ENCODE data around the gene LRFN4.
"Not testable (repeated sequence)": the region's sequence is repeated elsewhere in the genome, so short reads cannot be mapped to it uniquely, and the experiment has no call there.

The LRFN4 gene

DNA sequence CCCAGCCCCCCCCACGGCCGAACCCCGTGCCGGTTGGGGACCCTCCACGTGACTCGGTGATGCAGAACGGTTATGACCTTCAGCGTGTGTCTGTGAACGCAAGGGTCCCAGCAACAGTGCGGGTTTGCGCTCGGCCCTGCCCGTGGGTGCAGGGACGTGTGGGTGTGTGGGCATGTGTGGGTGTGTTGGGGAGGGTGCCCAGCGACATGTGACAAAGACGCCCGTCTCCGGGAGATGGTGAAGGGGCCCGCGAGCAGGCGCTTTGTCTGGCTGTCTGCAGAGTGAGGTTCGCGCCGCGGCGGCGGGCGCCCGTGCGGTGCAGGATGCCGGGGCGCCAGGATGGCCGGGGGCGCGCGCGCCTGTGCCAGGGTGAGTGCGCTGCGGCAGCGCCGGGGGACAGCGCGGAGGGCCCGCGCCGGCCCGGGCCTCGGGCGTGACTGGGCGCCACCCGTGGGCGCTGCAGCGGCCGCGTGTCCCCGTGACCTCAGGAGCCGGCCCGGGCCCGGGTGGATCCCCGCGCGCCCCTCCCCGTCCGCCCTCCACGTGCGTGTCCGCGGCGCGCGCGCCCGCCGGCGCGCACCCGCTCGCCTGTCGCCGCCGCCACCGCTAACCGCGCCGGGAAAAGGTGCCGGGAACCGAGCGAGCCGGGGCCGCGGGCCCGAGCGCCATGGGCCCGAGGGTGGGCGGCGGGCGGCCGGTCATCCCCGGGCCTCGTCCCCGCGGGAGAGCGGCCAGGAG, at the start of gene LRFN4:
Gene LRFN4, plus strand, starts transcription at position 569 of the 738 bp plus-strand sequence. CDS start 681 bp downstream, outside the sequence.
- DNase-seq (ENCODE audit: extremely low read depth in 1 of 2, low read depth in 1 of 2): peak; percentile 18 to 39

GRCh38 chr11:66809592-66809991, 47.3 kb upstream of the LRFN4 start:
- no peak for DNase-seq (ENCODE audit: extremely low read depth in 1 of 2, low read depth in 1 of 2)

DNA sequence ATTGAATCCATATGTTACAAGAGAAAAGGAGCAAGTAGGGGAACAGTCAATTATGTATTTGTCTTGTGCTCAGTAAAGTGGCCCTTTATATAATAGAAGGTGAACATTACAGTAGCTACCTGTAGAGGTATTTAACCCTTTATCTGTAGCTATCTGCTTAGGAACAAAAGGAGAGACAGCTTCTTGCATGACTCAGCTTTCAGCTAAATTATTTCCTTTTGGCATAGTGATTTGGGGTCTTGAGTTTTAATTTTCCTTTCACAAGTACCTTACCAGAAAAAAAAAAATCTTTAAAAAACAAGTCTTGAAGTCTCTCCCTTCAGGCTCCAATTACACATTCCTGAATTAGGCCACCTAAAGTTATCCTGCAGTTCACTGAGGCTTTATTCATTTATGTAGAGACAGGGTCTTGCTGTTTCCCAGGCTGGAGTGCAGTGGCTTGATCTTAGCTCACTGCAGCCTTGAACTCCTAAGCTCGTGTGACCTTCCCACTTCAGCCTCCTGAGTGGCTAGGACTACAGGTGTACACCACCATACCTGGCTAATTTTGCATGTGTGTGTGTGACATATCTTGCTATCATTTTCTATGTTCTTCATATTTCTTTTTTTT, 46.2 kb upstream of the LRFN4 start:
- DNase-seq (ENCODE audit: extremely low read depth in 1 of 2, low read depth in 1 of 2): no peak

DNA sequence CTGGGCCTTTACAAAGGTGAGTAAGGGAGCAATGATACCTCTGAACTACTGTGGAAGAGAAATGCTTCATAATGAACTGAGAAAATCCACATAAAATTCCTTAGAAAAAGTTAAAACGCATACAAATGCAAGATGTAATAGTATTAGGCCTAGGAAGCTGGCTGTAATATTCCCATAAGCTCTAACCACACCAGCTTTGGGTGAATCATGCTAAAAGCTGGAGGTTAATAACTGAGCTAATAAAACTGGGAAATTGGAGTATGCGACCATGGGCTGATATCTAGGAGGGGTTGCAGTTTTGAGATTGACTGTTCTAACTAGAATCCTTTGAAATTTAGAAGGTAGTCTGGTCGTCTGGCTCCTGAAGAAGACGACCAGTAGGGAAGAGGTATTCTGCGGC, 42.2 kb upstream of the LRFN4 start:
- DNase-seq (ENCODE audit: extremely low read depth in 1 of 2, low read depth in 1 of 2): no peak

GRCh38 chr11:66815646-66816045, 41.2 kb upstream of the LRFN4 start:
- no peak for DNase-seq (ENCODE audit: extremely low read depth in 1 of 2, low read depth in 1 of 2)

DNA sequence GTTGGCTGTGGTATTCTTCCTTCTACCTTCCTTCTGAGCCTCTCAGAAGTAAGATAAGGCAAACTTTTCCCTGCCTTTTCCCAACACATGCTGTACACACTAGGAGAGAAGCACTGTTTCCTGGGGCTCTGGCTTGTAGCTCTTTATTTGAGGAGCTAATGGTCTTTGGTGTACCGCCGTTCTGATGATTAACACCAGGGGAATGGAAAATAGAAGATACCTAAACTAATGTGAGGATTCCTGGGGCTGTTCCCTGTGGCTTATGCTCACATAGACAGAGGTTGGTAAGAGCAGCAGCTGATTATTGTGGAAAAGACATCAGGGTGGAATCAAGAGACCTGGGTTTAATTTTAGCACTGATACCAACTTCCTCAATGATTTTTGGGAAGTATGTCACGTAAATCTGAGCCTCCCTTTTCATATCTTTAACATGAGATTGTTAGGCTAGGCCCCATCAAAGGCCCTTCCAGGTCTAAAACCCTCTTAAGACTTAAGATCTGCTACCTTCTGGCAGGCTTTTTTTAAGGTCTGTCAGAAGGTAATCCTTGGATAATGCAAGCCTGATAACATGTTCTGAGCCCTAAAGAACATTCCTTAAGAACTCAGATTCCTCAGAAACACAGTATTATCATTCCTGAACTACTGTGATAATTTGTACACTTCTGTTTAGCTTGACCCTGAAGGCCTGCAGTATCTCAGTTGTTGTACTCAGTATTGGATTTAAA, 38.5 kb upstream of the LRFN4 start:
- no peak for DNase-seq (ENCODE audit: extremely low read depth in 1 of 2, low read depth in 1 of 2)

DNA sequence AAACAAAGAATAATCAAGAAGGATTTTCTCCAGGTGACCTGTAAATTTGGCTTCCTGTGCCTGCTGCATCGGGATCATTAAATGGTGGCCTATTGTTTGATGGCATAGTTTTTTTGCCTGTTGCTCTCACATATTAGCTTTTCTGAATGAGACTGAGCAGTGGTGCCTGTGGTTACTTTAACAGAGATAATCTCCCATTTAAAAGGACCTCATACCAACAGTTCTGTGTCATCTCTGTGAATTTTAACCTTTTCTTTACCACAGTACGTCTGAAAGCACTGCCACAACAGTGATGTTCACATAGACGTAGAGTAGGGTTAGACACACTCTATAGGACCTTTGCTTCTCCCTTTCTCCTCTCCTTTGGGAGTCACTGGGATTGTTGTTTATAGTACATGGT, 36.5 kb upstream of the LRFN4 start:
- DNase-seq (ENCODE audit: extremely low read depth in 1 of 2, low read depth in 1 of 2): no peak

DNA sequence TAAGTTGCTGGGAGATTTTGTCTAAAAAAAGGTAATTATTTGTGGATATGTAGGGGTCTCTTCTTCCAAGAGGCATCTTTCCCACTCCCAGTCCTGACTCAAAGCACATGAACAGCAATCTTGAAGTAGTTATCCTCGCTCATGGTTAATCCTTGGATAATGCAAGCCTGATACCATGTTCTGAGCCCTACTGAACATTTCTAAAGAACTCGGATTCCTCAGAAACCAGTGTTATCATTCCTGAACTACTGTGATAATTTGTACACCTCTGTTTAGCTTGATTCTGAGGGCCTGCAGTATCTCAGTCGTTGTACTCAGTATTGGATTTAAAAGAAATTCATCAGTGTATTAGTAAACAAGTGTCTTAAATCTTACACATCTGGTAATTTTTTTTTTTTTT, 36.0 kb upstream of the LRFN4 start:
- DNase-seq (ENCODE audit: extremely low read depth in 1 of 2, low read depth in 1 of 2): no peak

- no peak for DNase-seq (ENCODE audit: extremely low read depth in 1 of 2, low read depth in 1 of 2)
Observed at GRCh38 chr11:66823700-66824099, 33.2 kb upstream of the LRFN4 start.

- not testable (repeated sequence) for DNase-seq (ENCODE audit: extremely low read depth in 1 of 2, low read depth in 1 of 2)
Observed at GRCh38 chr11:66824573-66824972, 32.3 kb upstream of the LRFN4 start.

GRCh38 chr11:66834539-66834845, 22.4 kb upstream of the LRFN4 start:
- no peak for DNase-seq (ENCODE audit: extremely low read depth in 1 of 2, low read depth in 1 of 2)

- no peak for DNase-seq (ENCODE audit: extremely low read depth in 1 of 2, low read depth in 1 of 2)
Observed at GRCh38 chr11:66834943-66835342, 21.9 kb upstream of the LRFN4 start.

DNA sequence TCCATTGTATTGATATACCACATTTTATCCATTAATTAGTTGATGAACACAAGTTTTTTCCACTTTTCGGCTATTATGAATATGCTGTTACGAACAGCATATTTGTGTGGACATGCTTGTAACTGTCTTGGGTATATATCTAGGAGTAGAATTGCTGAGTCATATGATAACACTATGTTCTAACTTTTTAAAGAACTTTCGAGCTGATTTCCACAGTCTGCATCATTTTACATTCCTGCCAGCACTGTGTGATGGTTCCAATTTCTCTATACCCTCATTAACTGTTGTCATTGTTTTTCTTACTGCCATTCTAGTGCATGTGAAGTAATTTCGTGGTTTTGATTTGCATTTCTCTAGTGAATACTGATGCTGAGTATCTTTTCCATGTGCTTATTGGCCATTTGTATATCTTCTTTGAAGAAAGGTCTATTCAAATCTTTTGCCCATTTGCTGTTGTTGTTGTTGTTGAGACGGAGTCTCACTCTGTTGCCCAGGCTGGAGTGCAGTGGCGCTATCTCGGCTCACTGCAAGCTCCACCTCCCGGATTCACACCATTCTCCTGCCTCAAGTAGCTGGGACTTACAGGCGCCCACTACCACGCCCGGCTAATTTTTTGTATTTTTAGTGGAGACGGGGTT, 21.0 kb upstream of the LRFN4 start:
- DNase-seq (ENCODE audit: extremely low read depth in 1 of 2, low read depth in 1 of 2): no peak

GRCh38 chr11:66840317-66841091, 16.4 kb upstream of the LRFN4 start:
- no peak for DNase-seq (ENCODE audit: extremely low read depth in 1 of 2, low read depth in 1 of 2)

DNA sequence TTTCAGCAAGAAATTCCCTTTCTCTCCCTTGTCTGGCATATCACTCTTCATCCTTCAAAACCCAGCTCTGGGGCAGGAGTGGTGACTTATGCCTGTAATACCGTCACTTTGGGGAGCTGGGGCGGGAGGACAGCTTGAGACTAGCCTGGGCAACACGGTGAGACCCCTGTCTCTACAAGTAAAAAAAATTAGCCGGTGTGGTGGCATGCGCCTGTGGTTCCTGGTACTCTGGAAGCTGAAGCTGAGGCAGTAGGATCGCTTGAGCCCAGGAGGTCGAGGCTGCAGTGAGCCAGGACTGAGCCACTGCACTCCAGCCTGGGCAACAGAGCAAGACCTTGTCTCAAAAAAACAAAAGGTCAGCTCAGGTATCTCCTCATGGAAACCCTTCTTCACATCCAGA, 15.0 kb upstream of the LRFN4 start:
- no peak for DNase-seq (ENCODE audit: extremely low read depth in 1 of 2, low read depth in 1 of 2)

GRCh38 chr11:66842501-66842895, 14.4 kb upstream of the LRFN4 start:
- DNase-seq (ENCODE audit: extremely low read depth in 1 of 2, low read depth in 1 of 2): no peak

- peak; percentile 58 to 87 for DNase-seq (ENCODE audit: extremely low read depth in 1 of 2, low read depth in 1 of 2)
Observed at GRCh38 chr11:66842896-66843775, 13.7 kb upstream of the LRFN4 start, which contains the start of gene RCE1. Gene RCE1, plus strand, starts transcription at chr11:66843441. Its CDS starts 15 bp downstream, at chr11:66843456.

DNA sequence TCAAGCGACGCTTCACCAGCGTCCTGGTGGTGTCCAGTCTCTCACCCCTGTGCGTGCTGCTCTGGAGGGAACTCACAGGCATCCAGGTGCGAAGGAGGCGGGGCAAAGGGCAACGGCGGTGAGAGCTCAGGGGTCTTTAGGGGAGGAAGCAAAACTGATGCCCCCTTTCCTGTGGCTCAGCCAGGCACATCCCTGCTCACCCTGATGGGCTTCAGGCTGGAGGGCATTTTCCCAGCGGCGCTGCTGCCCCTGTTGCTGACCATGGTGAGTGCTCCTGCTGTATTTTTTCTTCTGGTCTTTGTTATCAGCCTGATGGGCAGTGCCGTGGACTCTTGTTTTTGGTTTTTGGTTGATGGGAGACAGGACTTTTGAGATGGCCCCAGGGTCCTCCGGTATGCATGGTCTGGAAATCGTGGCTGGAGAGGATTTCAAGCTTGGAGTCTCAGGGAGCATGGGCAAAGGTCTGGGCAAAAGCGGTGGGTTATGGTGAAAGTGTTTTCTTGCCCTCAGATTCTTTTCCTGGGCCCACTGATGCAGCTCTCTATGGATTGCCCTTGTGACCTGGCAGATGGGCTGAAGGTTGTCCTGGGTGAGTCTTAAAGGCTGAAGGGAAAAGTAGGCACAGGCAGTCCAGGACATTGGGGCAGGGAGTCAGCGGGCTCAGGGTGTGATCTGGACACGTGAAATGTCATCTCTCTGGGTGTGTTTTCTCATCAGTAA, 12.9 kb upstream of the LRFN4 start:
- DNase-seq (ENCODE audit: extremely low read depth in 1 of 2, low read depth in 1 of 2): no peak

DNA sequence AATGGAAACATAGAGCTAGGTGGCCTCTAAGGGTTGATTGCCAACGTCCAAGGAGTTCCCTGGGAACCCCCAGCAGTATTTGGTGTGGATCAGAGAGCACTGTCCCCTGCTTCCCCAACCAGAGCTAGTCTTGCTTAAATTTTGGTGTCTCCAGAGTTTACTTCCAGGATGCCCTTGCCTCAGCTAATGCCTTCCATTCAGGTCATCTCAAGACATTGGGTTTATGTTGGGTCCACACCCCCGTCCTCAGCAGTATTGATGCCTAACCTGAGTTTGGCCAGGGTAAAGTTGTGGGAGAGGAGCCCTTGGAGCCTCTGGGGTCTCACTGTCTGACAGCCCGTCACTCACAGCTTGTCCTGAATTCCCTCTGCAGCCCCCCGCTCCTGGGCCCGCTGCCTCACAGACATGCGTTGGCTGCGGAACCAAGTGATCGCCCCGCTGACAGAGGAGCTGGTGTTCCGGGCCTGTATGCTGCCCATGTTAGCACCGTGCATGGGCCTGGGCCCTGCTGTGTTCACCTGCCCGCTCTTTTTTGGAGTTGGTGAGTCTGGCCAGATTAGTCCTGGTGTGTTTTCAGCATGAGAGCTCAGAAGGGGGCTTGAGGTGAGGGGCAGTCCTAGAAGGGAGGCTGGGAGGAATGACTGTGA, 12.2 kb upstream of the LRFN4 start:
- no peak for DNase-seq (ENCODE audit: extremely low read depth in 1 of 2, low read depth in 1 of 2)

Measured in activated CD8-positive, alpha-beta memory T cell treated with anti-CD3 and anti-CD28 coated beads for 1 hour (primary cell).